ENCODE data around the gene METAP2.

Gene METAP2

DNA sequence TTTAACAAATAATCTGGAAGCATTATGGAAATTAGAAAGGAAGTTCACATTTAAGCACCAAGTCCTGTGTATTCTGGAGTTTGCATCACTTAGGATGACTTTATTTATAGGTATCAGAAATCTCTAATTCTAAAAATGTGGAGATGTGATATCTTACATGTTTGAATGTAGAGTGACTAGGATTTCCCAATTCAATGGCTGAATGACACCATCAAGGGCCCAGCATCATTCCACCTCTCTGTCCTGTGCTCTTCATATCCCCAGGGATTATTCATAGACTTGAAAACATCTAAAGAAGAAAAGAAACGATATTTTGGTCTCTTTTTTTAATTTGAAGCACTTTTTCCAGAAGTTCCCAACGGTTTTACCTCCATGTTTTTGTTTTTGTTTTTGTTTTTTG lies 15.2 kb upstream of the METAP2 start:
- TF ChIP-seq CTCF (IDR thresholded peaks at IDR 0.05; ENCODE audit: insufficient read depth, low read length, missing control alignments), result no peak
- H3K4me3 ChIP-seq (ENCODE audit: low read depth, low read length), result no peak overlapping the region
- DNase-seq (ENCODE audit: low read depth, low spot score), result no peak
- ChIA-PET POLR2A (no interaction called here), CTCF (no interaction called here)

- POLR2A ChIA-PET, result no interaction called here
- no peak for DNase-seq (ENCODE audit: low read depth, low spot score)
- H3K4me3 ChIP-seq (ENCODE audit: low read depth, low read length), result no peak overlapping the region
- TF ChIP-seq CTCF (IDR thresholded peaks at IDR 0.05; ENCODE audit: insufficient read depth, low read length, missing control alignments), result no peak
- CTCF ChIA-PET, result no interaction called here
These were observed 14.6 kb upstream of the METAP2 start for GRCh38 chr12:95459310-95459709.

GRCh38 chr12:95460105-95460504 lies 13.8 kb upstream of the METAP2 start:
- H3K4me3 ChIP-seq (ENCODE audit: low read depth, low read length), result no peak overlapping the region
- TF ChIP-seq CTCF (IDR thresholded peaks at IDR 0.05; ENCODE audit: insufficient read depth, low read length, missing control alignments), result no peak
- CTCF ChIA-PET, result no interaction called here
- POLR2A ChIA-PET, result interaction anchor here (1.0 kb wide), 1 partner anchor 14 kb away, joined by 5 read pairs; the partner anchor contains the start of gene METAP2
- no peak for DNase-seq (ENCODE audit: low read depth, low spot score)

DNA sequence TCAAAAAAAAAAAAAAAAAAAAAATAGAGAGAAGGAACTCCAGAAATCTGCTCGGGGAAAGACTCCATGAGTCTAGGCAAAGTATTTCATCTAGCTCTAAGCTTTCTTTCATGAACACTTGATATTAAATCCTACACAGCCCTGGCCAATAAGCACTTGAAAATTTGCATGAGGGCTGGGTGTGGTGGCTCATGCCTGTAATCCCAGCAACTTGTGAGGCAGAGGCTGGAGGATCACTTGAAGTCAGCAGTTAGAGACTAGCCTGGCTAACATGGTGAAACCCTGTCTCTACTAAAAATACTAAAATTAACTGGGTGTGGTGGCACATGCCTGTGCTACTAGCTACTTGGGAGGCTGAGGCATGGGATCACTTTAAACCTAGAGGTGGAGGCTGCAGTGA lies 13.1 kb upstream of the METAP2 start:
- TF ChIP-seq CTCF (IDR thresholded peaks at IDR 0.05; ENCODE audit: insufficient read depth, low read length, missing control alignments), result no peak
- ChIA-PET POLR2A (interaction anchor here (1.0 kb wide), 1 partner anchor 13 kb away, joined by 5 read pairs; the partner anchor contains the start of gene METAP2), CTCF (no interaction called here)
- DNase-seq (ENCODE audit: low read depth, low spot score), result no peak
- no peak overlapping the region for H3K4me3 ChIP-seq (ENCODE audit: low read depth, low read length)

GRCh38 chr12:95462081-95462480 lies 11.9 kb upstream of the METAP2 start:
- no peak for DNase-seq (ENCODE audit: low read depth, low spot score)
- CTCF ChIA-PET, result no interaction called here
- POLR2A ChIA-PET, result no interaction called here
- TF ChIP-seq CTCF (IDR thresholded peaks at IDR 0.05; ENCODE audit: insufficient read depth, low read length, missing control alignments), result no peak
- no peak overlapping the region for H3K4me3 ChIP-seq (ENCODE audit: low read depth, low read length)

DNA sequence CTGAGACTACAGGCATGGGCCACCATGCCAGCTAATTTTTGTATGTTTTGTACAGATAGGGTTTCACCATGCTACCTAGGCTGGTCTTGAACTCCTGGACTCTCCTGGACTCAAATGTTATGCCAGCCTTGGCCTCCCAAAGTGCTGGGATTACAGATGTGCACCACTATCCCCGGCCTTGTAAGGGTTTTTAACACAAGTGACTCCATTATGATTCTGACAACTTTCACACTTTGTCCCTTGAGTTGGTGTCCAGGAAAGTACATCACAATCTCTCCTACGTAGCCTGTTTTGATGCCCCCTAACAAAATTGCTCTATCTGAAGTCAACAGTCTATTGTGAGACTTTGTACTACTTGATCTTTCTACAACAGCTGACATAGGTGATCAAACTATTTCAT lies 11.4 kb upstream of the METAP2 start:
- H3K4me3 ChIP-seq (ENCODE audit: low read depth, low read length), result no peak overlapping the region
- CTCF ChIA-PET, result no interaction called here
- no peak for TF ChIP-seq CTCF (IDR thresholded peaks at IDR 0.05; ENCODE audit: insufficient read depth, low read length, missing control alignments)
- no peak for DNase-seq (ENCODE audit: low read depth, low spot score)
- POLR2A ChIA-PET, result no interaction called here

Data from AG04449 (cell line).